SK-N-SH treated with all-trans-retinoic acid at 6 μM for 48 hours (cell line): ENCODE results near the gene CCDC120.

Experiments
- ATAC-seq: fragments of 200-7000 bp; cut with Tn5 transposase; 3 replicates; pipeline ENCODE4 v1.9.1; 2020; ENCODE audit warnings: mild to moderate bottlenecking, moderate library complexity
- ARNTL ChIP-seq: fragments of 450-650 bp; formaldehyde crosslinking; IDR thresholded peaks from 2 replicates; pipeline ENCODE4 v1.5.0; 2020; ENCODE audit warnings: low read depth, mild to moderate bottlenecking, moderate library complexity, borderline replicate concordance
- BACH2 ChIP-seq: fragments of 250-450 bp; sonication (Bioruptor Pico); IDR thresholded peaks from 2 replicates; pipeline ENCODE4 v1.9.0; 2021; ENCODE audit warnings: mild to moderate bottlenecking, borderline replicate concordance
- CREB5 ChIP-seq: fragments of 250-450 bp; sonication (Bioruptor Pico); IDR thresholded peaks from 2 replicates; pipeline ENCODE4 v1.5.1; 2020; ENCODE audit warnings: low read depth, mild to moderate bottlenecking, moderate library complexity
- CSDC2 ChIP-seq: fragments of 250-450 bp; sonication (Bioruptor Pico); IDR thresholded peaks from 2 replicates; pipeline ENCODE4 v1.5.0; 2020; ENCODE audit warnings: mild to moderate bottlenecking, moderate library complexity
- CSRNP3 ChIP-seq: fragments of 250-450 bp; sonication (Bioruptor Pico); IDR thresholded peaks from 2 replicates; pipeline ENCODE4 v1.5.1; 2021; ENCODE audit warnings: mild to moderate bottlenecking, moderate library complexity
- ESRRG ChIP-seq: fragments of 250-450 bp; sonication (Bioruptor Pico); IDR thresholded peaks from 2 replicates; pipeline ENCODE4 v1.6.1; 2021; ENCODE audit warnings: mild to moderate bottlenecking
- GLIS3 ChIP-seq: fragments of 250-450 bp; sonication (Bioruptor Pico); IDR thresholded peaks from 2 replicates; pipeline ENCODE4 v1.5.0; 2020; ENCODE audit warnings: mild to moderate bottlenecking, moderate library complexity
- ISL1 ChIP-seq: fragments of 250-450 bp; sonication (Bioruptor Pico); IDR thresholded peaks from 2 replicates; pipeline ENCODE4 v2.1.2; 2022; ENCODE audit warnings: mild to moderate bottlenecking, moderate library complexity
- OSR1 ChIP-seq: fragments of 250-450 bp; sonication (Bioruptor Pico); IDR thresholded peaks from 2 replicates; pipeline ENCODE4 v1.8.0; 2022; ENCODE audit warnings: moderate library complexity, mild to moderate bottlenecking, inconsistent platforms
- PATZ1 ChIP-seq: fragments of 250-450 bp; sonication (Bioruptor Pico); IDR thresholded peaks from 2 replicates; pipeline ENCODE4 v1.8.0; 2020; ENCODE audit warnings: mild to moderate bottlenecking, moderate library complexity, borderline replicate concordance
- POU6F1 ChIP-seq: fragments of 250-450 bp; sonication (Bioruptor Pico); IDR thresholded peaks from 2 replicates; pipeline ENCODE4 v1.8.0; 2021; ENCODE audit warnings: low read depth, mild to moderate bottlenecking, moderate library complexity, borderline replicate concordance
- PPARA ChIP-seq: fragments of 250-450 bp; sonication (Bioruptor Pico); IDR thresholded peaks from 2 replicates; pipeline ENCODE4 v1.5.0; 2020; ENCODE audit warnings: mild to moderate bottlenecking, borderline replicate concordance
- RARB ChIP-seq: fragments of 250-450 bp; sonication (Bioruptor Pico); IDR thresholded peaks from 2 replicates; pipeline ENCODE4 v1.8.0; 2021; ENCODE audit warnings: mild to moderate bottlenecking, moderate library complexity
- SNAI2 ChIP-seq: fragments of 250-450 bp; sonication (Bioruptor Pico); IDR thresholded peaks from 2 replicates; pipeline ENCODE4 v1.5.0; 2020; ENCODE audit warnings: mild to moderate bottlenecking, moderate library complexity
- TCF4 ChIP-seq: fragments of 250-450 bp; sonication (Bioruptor Pico); IDR thresholded peaks from 2 replicates; pipeline ENCODE4 v1.8.0; 2021; ENCODE audit warnings: mild to moderate bottlenecking, moderate library complexity, borderline replicate concordance
- TOX ChIP-seq: fragments of 250-450 bp; sonication (Bioruptor Pico); IDR thresholded peaks from 2 replicates; pipeline ENCODE4 v1.8.0; 2021; ENCODE audit warnings: mild to moderate bottlenecking, moderate library complexity, borderline replicate concordance
- TSHZ2 ChIP-seq: fragments of 250-450 bp; sonication (Bioruptor Pico); IDR thresholded peaks from 2 replicates; pipeline ENCODE4 v1.5.0; 2020; ENCODE audit warnings: mild to moderate bottlenecking, moderate library complexity
- ZC3H10 ChIP-seq: fragments of 250-450 bp; sonication (Bioruptor Pico); IDR thresholded peaks from 2 replicates; pipeline ENCODE4 v1.5.1; 2021; ENCODE audit warnings: mild to moderate bottlenecking, moderate library complexity
- ZFP3 ChIP-seq: fragments of 250-450 bp; sonication (Bioruptor Pico); IDR thresholded peaks from 2 replicates; pipeline ENCODE4 v1.5.0; 2020; ENCODE audit warnings: mild to moderate bottlenecking, moderate library complexity
- ZFP30 ChIP-seq: fragments of 450-650 bp; formaldehyde crosslinking; IDR thresholded peaks from 2 replicates; pipeline ENCODE4 v1.5.0; 2022; ENCODE audit warnings: mild to moderate bottlenecking, moderate library complexity
- ZNF565 ChIP-seq: fragments of 450-650 bp; formaldehyde crosslinking; conservative IDR thresholded peaks from 2 replicates; pipeline ENCODE4 v1.5.0; 2020; ENCODE audit warnings: low read depth, mild to moderate bottlenecking, moderate library complexity
- ZNF70 ChIP-seq: fragments of 450-650 bp; formaldehyde crosslinking; IDR thresholded peaks from 2 replicates; pipeline ENCODE4 v1.5.0; 2020; ENCODE audit warnings: mild to moderate bottlenecking, moderate library complexity
- ZNF8 ChIP-seq: fragments of 450-650 bp; formaldehyde crosslinking; IDR thresholded peaks from 2 replicates; pipeline ENCODE4 v1.5.0; 2020; ENCODE audit warnings: mild to moderate bottlenecking, moderate library complexity

The CCDC120 gene

GRCh38 chrX:49064303-49064702 lies 5.5 kb downstream of the CCDC120 start:
- no peak for TF ChIP-seq OSR1 (CRISPR knock-in tag)
- TF ChIP-seq ZNF8 (CRISPR knock-in tag): no peak
- no peak for TF ChIP-seq POU6F1 (CRISPR knock-in tag)
- TF ChIP-seq CSDC2 (CRISPR knock-in tag): no peak
- no peak for TF ChIP-seq PPARA (CRISPR knock-in tag)
- no peak for TF ChIP-seq ZNF70 (CRISPR knock-in tag)
- no peak for TF ChIP-seq GLIS3 (CRISPR knock-in tag)
- TF ChIP-seq ARNTL (CRISPR knock-in tag): no peak
- no peak for TF ChIP-seq SNAI2 (CRISPR knock-in tag)
- no peak for TF ChIP-seq CREB5 (CRISPR knock-in tag)
- TF ChIP-seq RARB (CRISPR knock-in tag): no peak
- no peak for TF ChIP-seq PATZ1 (CRISPR knock-in tag)
- TF ChIP-seq CSRNP3 (CRISPR knock-in tag): no peak
- TF ChIP-seq TSHZ2 (CRISPR knock-in tag): no peak
- TF ChIP-seq ISL1: no peak
- TF ChIP-seq ZNF565 (CRISPR knock-in tag): no peak
- no peak for TF ChIP-seq ESRRG (CRISPR knock-in tag)
- no peak for TF ChIP-seq ZFP30
- no peak for TF ChIP-seq ZC3H10 (CRISPR knock-in tag)
- no peak for TF ChIP-seq ZFP3
- no peak for ATAC-seq

GRCh38 chrX:49064735-49065134 lies 5.9 kb downstream of the CCDC120 start:
- no peak for ATAC-seq
- no peak for TF ChIP-seq TCF4 (CRISPR knock-in tag)
- no peak for TF ChIP-seq BACH2 (CRISPR knock-in tag)
- TF ChIP-seq ZFP3: no peak
- no peak for TF ChIP-seq ISL1
- no peak for TF ChIP-seq ESRRG (CRISPR knock-in tag)
- TF ChIP-seq TOX: no peak
- TF ChIP-seq OSR1 (CRISPR knock-in tag): no peak
- TF ChIP-seq ZNF8 (CRISPR knock-in tag): no peak
- no peak for TF ChIP-seq CREB5 (CRISPR knock-in tag)
- TF ChIP-seq GLIS3 (CRISPR knock-in tag): no peak
- no peak for TF ChIP-seq TSHZ2 (CRISPR knock-in tag)
- TF ChIP-seq, all 23 proteins: peak for 0
